HG03025 (cell line): ENCODE measurements around the gene COL6A1.

Experiments
- ATAC-seq: cut with Tn5 transposase; IDR thresholded peaks from one replicate; pipeline ENCODE4 v1.9.1; 2021; ENCODE audit warnings: mild to moderate bottlenecking, moderate library complexity; ENCODE audit not compliant: unreplicated experiment, low FRiP score

Gene COL6A1

DNA sequence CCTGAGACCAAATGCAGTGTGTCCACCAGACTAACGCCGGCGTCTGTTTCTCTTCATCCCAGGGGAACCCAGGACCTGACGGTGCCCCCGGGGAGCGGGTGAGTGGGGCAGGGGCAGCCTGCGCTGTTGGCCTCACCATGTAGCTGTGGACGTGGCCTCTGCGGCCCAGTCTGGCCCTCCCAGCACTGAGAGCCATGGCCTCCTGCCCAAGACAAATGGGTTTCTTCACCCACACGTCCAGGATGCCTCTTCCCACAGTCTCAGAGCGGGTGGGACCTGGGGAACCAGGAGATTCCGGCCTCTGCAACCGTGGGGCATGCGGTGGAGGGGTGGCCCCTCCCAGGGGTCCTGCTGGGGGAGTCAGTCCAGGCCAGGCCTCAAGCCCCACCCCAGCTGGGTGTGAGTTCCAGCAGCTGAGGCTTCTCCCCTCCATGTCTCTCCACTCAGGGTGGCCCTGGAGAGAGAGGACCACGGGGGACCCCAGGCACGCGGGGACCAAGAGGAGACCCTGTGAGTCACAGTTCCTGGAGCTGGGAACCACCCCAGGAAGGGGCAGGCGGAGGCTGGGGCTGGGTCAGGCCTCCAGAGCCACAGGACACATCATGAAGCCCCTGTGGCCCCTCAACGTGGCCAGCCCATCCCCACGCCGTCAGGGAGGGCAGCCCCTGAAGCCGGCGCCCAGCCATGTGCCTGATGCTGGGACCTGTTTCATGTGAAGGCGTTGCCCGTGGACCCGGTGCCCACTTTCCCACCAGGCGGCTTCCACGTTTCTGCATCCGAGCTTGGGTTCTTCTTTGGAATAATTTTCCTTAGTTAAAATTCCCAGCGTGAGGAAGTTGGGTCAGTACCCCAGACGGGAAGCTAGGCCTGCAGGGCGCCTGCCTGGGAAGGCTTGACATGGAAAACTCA lies 11.0 kb downstream of the COL6A1 start:
- no peak for ATAC-seq

DNA sequence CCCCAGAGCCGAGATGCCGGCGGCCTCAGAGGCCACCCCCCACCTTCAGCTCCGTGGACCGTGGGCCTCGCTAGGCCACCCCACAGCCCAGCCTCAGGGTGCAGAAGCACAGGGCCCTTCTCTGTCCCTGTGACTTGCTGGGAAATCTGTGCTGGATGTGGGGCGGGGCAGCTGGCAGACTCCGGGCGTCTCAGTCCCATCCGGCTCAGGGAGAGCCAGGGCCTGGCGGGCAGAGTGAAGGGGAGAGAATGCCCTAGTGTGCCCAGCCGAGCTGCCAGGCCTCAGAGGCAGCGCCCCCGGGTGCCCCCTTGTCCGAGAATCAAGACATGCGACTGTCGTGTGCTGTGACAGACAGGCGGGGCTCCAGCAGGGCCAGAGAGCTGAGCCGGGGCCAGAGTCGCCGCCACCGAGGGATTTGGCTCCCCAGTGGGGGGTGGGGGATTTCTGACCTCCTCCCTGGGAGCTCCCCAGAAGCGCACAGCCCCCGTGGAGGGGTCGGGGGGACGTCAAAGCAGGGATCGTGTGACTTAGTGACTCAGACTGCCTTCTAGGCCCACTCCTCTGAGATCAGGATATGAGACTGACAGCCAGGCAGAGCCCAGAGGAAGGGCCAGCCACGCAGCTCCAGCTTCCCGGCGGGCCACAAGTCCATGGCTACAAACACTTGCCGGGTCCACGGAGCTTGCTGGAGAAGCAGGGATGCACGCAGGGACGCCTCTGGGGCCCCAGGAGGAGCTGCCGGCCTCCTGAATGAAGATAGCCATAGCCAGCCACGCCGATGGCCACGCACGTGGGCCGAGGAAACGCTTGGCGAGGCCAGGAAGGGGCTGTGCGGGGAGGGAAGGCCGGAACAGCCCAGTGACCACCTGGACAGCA lies 11.9 kb downstream of the COL6A1 start:
- ATAC-seq: no peak

DNA sequence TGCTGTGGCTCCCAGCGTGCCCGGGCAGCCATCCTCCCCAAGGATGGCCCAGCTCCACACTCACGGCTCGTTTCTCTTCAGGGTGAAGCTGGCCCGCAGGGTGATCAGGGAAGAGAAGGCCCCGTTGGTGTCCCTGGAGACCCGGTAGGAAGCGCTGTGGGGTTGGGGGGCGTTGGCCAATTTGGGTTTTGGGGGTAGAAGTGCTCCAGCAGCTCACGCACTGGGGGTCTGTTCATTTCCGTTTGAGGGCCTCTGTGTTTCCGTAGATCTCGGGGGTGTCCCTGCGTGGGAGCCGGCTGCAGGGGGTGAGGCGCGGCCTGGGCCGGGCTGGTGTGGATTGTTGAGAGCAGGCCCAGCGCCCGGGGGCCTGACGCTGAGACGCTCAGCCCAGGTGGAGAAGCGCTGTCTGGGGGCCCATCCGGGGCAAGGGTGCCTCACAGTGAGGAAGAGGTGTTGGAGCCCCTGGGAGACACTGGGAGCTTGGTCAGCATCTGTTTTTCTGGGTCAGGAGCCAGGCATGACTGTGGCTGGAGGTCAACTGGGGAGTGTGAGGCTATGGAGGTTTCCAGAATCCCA lies 12.6 kb downstream of the COL6A1 start:
- ATAC-seq: no peak

DNA sequence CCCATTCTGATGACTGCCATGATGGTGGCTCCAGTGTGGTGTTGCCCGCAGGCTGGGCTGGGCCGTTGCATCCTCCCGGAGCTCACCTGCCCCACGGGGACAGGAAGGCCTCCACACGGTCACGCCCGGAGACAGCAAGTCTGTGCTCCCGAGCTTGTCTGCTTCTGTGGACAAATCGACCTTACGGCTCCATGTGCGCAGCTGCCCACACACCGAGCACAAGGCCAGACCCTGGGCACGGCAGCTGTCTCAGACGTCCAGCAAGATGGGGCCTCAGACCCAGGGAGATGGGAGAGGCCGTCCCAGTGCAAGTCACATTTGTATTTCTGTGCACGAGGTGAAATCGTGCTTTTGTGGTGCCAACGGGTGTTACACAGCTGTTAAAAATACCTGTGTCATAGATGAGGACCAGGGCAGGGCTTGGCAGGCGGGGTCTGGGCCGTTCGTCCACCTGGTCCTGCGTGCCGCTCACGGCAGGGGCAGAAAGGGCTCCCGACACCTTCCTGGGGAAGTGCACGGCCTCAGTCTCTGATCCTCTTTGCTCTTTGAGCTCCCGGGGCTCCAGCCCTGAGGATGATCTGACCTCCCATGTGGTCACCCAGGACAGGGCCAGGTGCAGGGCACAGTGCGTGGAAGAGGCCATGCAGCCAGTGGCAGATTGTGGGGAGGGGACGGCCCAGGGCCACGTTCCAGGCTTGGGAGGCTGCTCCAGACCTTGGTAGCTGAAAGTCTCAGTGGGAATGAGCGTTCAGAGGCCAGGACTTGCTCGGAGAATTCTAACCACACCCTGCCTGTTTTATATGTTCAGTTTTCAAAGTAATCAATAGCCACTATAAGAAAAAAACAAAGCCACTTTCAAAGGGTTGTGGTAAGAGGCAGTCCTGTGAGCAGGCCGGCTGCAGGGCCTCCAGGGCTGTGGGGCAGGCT lies 13.5 kb downstream of the COL6A1 start:
- no peak for ATAC-seq

DNA sequence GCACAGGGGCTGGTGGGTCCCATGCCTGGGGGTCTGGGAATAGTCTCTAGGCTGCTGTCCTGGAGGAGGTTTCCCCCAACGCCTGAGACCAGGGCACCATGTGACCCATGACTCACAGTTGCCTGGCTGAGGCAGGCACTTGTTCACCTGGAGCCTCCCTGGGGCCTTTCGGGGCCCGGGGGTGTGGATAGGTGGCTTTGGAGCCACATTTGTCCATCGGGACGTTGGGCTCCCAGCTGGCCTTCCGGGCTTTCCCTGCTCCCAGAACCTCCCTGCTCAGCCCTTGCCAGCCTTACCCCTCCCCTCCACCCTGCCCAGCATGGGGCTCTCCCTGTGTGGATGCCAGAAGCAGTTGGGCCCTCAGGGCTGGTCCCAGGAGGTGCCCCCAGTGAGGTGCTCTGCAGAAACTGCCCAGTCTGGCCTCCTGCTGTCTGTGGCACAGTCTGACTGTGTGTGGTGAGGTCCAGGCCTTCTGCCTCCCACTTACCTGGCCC lies 14.2 kb downstream of the COL6A1 start:
- no peak for ATAC-seq

DNA sequence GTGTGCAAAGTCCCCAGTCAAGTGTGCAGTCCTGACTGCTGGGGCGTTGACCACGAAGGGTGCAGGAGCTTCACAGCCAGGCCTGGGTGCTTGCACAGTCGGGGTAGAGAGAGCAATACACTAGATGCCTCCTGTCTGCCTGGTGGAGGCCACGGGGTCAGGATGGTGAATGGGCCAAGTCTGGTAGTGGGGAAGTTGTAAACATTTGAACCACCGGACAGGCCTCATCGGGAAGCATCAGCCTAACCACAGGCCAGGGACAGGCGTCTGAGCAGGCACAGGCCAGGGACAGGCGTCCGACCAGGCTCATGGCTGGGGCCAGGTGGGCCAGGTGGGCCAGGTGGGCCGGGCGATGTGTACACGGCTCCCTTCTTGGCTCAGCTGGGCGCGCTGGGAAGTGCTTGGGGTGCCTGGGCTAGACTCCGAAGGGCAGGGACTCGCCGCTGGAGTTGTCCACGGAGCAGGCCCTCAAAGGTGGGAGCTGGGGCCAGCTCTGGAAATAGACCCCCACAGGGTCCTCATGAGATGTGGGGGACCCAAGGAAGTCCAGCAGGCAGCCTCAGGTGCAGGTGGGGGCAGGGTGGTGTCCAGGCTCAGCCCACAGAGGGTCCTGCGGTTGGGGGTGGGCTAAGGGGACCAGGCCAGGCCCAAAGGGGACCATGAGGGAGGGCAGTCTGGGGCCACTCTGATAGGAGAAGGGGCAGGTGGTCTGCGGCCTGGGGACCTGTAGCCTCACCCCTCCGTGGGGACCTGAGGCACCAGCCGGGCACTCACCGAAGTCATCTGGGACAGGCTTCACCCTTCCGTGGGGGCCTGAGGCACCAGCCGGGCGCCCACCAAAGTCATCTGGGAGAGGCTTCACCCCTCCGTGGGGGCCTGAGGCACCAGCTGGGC lies 15.0 kb downstream of the COL6A1 start:
- no peak for ATAC-seq

DNA sequence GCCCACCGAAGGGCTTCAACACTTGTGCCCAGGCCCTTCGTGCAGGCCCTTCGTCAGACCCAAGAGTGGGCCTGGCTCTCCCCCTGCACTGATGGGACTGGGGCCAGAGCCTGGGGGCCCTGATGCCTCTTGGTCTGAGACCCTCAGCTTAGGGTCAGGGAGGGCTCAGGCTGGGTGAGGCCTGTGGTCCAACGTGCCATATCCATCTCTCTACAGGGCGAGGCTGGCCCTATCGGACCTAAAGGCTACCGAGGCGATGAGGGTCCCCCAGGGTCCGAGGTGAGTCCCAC lies 15.6 kb downstream of the COL6A1 start:
- ATAC-seq: no peak

DNA sequence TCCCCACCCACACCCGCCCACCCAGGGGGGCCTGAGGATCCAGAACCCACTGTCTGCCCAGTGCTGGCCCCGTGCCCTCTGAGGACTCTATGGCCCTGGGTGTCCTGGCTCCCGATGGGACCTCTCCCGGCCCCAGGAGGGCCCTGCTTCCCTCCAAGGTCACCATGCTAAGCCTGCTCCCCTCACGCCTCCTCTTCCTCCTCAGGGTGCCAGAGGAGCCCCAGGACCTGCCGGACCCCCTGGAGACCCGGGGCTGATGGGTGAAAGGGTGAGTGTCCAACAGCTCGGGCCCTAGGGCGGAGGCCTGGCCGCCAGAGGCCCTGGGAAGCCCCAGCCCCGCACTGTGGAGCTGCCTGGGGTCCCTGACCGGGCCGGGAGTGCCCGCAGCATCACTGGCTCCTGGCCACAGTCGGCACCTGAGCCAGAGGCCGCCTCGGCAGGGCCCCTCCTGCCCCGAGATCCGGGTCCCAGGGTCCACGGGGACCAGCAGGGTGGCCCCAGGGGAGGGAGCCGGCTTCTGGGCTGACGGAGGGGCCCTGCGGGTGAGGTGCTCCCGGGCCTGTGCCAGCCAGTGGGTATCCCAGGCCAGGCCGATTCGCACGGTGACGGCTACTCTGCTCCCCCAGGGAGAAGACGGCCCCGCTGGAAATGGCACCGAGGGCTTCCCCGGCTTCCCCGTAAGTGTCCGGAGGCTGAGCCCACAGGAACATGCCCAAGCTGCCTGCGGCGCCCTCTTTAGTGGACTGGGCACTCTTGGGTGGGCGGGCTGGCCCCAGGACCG lies 16.1 kb downstream of the COL6A1 start:
- ATAC-seq: no peak

DNA sequence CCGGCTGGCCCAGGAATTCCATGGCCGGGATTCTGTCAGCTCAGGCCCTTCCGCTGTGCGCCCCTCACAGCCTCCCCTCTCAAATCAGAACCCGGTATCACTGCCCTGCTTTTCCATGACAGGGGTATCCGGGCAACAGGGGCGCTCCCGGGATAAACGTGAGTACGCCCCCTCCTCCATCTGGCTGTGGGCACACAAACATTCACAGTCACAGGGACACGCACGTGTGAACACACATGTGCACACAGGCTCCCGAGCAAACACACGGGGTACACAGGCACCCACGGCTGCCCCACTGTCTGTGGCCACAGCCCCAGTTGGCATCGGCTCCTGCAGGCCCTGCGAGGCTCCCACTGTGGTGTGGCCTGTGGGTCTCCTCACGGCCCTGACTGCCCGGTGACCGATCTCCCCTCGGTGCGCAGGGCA lies 16.7 kb downstream of the COL6A1 start:
- no peak for ATAC-seq

DNA sequence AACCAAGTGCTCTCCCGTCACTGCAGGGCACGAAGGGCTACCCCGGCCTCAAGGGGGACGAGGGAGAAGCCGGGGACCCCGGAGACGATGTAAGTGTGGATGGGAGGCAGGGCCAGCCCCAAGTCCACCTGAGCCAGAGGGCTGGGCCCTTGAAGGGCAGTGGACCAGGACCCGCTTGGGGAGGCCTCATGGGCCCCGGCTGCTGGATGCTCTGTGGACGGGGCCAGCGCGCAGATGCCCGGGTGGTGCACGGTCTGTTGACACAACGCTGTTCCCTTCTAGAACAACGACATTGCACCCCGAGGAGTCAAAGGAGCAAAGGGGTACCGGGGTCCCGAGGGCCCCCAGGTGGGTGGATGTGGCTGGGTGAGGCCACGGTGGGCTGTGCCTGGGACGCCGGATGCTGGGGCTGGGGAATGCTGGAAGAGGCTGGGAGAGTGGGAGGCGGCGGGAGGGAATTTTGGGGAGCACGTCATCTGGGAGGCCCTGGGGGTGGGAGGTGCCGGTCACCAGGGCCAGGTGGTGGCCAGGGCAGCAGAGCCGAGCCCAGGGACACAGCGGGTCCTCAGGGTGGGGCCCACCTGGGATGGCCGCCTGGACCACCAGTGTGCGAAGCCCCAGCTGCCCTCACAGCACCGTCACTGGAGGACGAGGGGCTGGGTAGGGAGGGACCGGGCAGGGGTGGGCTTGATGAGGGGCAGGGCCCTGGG lies 17.5 kb downstream of the COL6A1 start:
- ATAC-seq: no peak

DNA sequence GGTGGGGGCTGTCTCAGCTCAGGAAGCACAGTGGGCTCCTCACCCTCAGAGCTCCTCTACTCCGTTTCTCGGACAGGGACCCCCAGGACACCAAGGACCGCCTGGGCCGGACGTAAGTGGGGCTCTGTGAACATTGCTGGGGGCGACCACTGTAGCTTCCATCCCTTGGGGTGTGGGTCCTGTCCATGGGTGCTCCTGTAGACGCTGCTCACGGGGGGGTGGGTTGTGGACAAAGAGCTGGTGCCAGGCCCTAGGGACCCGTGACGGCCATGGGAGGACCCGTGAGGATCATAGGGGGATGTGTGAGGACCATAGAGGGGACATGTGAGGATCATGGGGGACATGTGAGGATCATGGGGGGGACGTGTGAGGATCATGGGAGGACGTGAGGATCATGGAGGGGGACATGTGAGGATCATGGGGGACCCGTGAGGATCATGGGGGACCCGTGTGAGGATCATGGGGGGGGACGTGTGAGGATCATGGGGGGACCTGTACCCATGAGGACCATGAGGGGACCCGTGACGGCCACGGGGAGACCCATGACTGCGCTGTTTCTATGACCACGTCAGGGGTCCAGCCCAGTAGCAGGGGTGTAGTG lies 18.1 kb downstream of the COL6A1 start:
- ATAC-seq: no peak

DNA sequence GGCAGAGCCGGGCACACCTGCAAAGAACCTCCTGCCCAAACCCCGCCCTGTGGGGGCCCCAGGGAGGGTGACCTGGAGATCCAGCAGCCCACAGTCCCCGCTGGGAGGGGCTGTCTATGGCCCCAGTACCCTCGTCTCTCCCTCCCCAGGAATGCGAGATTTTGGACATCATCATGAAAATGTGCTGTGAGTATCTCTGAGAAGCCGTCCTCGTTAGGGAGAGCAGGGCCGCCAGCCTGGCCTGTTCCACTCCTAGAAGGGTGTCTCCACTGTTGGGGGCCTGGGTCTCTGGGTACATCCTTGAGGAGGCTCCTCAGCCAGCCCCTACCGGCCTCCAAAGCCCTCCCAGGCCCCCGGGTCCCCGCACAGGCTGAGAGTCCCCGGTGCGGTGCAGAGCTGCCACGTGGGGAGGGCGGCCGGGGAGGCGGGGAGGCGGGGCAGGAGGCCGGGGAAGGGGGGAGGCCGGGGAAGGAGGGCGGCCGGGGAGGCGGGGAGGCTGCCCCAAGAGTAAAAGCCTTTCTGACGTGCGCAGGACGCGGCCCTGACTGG lies 18.7 kb downstream of the COL6A1 start:
- no peak for ATAC-seq

DNA sequence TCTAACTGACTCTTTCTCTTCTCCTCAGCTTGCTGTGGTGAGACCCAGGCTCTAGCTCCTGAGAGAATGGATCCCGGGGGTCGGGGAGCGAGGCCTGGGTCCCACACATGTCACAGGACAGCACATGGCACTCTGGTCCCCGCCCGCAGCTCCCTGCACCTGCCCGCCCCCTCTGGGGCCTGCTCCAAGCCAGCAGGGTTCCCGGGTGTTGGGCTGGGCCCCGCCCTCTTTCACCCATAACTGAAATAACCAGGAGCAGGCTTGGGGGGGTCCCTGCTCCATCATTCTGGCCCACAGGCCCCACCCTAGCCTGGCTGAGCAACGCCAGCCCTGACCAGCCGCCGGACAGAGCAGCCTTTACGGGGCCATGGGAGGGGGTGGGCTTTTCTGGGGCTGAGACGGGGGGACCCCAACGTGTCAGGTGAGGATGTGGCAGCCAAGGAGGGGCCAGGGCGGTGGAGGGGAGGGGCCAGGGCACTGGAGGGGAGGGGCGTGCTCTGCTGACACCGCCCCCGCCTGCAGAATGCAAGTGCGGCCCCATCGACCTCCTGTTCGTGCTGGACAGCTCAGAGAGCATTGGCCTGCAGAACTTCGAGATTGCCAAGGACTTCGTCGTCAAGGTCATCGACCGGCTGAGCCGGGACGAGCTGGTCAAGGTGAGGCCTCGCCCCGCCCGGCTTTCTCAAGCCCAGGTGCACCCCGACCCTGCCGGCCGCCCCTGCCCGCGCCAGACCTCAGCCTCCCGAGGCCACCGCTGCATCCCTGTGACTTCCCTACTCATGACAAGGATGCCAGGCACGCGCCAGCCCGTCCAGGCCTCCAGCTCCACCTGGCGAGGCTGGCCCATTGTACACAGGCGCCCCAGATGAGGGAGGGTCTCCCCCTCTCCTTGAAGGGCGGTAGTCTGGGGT lies 19.4 kb downstream of the COL6A1 start:
- no peak for ATAC-seq

DNA sequence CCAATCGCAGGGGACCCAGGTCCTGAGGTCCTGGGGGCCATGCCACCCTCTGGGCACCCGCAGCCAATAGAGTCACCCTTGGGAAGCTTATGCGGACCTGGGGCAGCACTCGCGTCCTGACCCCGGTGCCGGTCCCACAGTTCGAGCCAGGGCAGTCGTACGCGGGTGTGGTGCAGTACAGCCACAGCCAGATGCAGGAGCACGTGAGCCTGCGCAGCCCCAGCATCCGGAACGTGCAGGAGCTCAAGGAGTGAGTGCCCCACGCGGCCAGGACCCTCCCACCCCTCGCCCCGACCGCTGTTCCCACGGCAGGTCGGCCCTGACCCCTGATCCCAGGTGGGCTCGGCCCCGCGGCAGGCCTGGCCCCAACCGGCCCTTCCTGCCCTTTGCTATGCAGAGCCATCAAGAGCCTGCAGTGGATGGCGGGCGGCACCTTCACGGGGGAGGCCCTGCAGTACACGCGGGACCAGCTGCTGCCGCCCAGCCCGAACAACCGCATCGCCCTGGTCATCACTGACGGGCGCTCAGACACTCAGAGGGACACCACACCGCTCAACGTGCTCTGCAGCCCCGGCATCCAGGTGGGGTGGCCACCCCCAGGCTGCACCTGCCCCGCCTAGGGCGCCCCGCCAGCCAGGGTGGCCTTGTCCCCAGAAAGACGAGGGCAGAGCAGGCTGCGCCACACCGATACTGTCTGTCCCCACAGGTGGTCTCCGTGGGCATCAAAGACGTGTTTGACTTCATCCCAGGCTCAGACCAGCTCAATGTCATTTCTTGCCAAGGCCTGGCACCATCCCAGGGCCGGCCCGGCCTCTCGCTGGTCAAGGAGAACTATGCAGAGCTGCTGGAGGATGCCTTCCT lies 20.5 kb downstream of the COL6A1 start:
- no peak for ATAC-seq
